GM12878 (cell line): ENCODE results near the gene BPTF.

Experiments
- ESRRA ChIP-seq: IDR thresholded peaks from 2 replicates; pipeline ENCODE4 v1.6.1; 2012; ENCODE audit warnings: mild to moderate bottlenecking, low read length, improper control_type of control experiment
- POLR2A ChIP-seq: IDR thresholded peaks from 2 replicates; pipeline ENCODE4 v1.6.1; 2011; ENCODE audit warnings: low read depth, mild to moderate bottlenecking, low read length
- POLR2AphosphoS5 ChIP-seq: IDR thresholded peaks from 2 replicates; pipeline ENCODE4 v1.6.1; 2011; ENCODE audit warnings: mild to moderate bottlenecking, low read length, inconsistent platforms
- RFX5 ChIP-seq: IDR thresholded peaks from 2 replicates; pipeline ENCODE4 v1.6.1; 2011; ENCODE audit warnings: low read depth, low read length, improper control_type of control experiment
- SP1 ChIP-seq: IDR thresholded peaks from one replicate; pipeline ENCODE4 v1.6.1; 2011; ENCODE audit warnings: low read depth, low read length
- ZNF207 ChIP-seq: fragments of 450-650 bp; IDR thresholded peaks from 2 replicates; pipeline ENCODE4 v1.6.1; 2014; ENCODE audit warnings: antibody characterized with exemption, mild to moderate bottlenecking, borderline replicate concordance
- TF ChIP-seq, protein P1 (sequence below), 3 experiments: IDR thresholded peaks in 2 of 3; conservative IDR thresholded peaks in 1 of 3; 2 replicates each; pipeline ENCODE4 v1.5.1; 2011; ENCODE audit warnings: low read depth in 3 of 3, low read length in 3 of 3, mild to moderate bottlenecking in 3 of 3, control low read depth in 2 of 3, moderate library complexity in 2 of 3, inconsistent platforms in 1 of 3, mixed read lengths in 1 of 3; ENCODE audit not compliant: control insufficient read depth in 2 of 3, insufficient read depth in 1 of 3; ENCODE audit errors: extremely low read depth in 1 of 3
- TF ChIP-seq, protein P2 (sequence below): fragments of 150-350 bp; IDR thresholded peaks from 2 replicates; pipeline ENCODE4 v1.6.1; 2016; ENCODE audit warnings: low read depth, low read length
- TF ChIP-seq, protein P3 (sequence below): fragments of 450-650 bp; IDR thresholded peaks from 2 replicates; pipeline ENCODE4 v1.6.1; 2016; ENCODE audit warnings: mild to moderate bottlenecking
- TF ChIP-seq, protein P4 (sequence below): IDR thresholded peaks from 2 replicates; pipeline ENCODE4 v1.6.1; 2012; ENCODE audit warnings: low read depth, low read length, improper control_type of control experiment

DNA sequence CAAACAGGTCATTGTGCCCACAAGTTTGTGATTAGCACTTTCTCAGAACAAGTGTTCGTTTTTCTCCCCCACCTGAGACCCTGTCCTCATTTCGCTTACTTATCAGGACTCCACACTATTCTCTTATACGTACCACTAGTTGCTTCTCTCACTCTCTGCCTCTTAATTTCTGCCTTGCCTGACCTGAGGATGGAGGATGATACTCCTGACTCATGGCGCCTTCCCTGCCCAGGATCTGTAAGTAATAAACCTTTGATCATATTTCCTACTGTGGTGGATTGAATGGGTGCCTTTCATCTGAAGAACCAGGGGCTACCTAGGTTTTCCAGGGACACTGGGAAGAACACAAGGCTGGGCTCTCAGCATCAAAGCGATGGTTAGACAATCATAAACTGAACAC, 39.8 kb upstream of the BPTF start:
- TF ChIP-seq, protein P1, sequence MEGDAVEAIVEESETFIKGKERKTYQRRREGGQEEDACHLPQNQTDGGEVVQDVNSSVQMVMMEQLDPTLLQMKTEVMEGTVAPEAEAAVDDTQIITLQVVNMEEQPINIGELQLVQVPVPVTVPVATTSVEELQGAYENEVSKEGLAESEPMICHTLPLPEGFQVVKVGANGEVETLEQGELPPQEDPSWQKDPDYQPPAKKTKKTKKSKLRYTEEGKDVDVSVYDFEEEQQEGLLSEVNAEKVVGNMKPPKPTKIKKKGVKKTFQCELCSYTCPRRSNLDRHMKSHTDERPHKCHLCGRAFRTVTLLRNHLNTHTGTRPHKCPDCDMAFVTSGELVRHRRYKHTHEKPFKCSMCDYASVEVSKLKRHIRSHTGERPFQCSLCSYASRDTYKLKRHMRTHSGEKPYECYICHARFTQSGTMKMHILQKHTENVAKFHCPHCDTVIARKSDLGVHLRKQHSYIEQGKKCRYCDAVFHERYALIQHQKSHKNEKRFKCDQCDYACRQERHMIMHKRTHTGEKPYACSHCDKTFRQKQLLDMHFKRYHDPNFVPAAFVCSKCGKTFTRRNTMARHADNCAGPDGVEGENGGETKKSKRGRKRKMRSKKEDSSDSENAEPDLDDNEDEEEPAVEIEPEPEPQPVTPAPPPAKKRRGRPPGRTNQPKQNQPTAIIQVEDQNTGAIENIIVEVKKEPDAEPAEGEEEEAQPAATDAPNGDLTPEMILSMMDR (IDR thresholded peaks at IDR 0.05 in 2 of 3, conservative IDR thresholded peaks at IDR 0.05 in 1 of 3; ENCODE audit: control insufficient read depth in 2 of 3, extremely low read depth in 1 of 3, insufficient read depth in 1 of 3, low read depth in 3 of 3, low read length in 3 of 3): no peak
- TF ChIP-seq POLR2AphosphoS5 (no peak), RFX5 (no peak), ESRRA (no peak), ZNF207 (no peak), POLR2A (no peak), SP1 (no peak)
- TF ChIP-seq, protein P2, sequence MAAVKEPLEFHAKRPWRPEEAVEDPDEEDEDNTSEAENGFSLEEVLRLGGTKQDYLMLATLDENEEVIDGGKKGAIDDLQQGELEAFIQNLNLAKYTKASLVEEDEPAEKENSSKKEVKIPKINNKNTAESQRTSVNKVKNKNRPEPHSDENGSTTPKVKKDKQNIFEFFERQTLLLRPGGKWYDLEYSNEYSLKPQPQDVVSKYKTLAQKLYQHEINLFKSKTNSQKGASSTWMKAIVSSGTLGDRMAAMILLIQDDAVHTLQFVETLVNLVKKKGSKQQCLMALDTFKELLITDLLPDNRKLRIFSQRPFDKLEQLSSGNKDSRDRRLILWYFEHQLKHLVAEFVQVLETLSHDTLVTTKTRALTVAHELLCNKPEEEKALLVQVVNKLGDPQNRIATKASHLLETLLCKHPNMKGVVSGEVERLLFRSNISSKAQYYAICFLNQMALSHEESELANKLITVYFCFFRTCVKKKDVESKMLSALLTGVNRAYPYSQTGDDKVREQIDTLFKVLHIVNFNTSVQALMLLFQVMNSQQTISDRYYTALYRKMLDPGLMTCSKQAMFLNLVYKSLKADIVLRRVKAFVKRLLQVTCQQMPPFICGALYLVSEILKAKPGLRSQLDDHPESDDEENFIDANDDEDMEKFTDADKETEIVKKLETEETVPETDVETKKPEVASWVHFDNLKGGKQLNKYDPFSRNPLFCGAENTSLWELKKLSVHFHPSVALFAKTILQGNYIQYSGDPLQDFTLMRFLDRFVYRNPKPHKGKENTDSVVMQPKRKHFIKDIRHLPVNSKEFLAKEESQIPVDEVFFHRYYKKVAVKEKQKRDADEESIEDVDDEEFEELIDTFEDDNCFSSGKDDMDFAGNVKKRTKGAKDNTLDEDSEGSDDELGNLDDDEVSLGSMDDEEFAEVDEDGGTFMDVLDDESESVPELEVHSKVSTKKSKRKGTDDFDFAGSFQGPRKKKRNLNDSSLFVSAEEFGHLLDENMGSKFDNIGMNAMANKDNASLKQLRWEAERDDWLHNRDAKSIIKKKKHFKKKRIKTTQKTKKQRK: no peak
- TF ChIP-seq, protein P3, sequence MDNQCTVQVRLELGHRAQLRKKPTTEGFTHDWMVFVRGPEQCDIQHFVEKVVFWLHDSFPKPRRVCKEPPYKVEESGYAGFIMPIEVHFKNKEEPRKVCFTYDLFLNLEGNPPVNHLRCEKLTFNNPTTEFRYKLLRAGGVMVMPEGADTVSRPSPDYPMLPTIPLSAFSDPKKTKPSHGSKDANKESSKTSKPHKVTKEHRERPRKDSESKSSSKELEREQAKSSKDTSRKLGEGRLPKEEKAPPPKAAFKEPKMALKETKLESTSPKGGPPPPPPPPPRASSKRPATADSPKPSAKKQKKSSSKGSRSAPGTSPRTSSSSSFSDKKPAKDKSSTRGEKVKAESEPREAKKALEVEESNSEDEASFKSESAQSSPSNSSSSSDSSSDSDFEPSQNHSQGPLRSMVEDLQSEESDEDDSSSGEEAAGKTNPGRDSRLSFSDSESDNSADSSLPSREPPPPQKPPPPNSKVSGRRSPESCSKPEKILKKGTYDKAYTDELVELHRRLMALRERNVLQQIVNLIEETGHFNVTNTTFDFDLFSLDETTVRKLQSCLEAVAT: no peak
- TF ChIP-seq, protein P4, sequence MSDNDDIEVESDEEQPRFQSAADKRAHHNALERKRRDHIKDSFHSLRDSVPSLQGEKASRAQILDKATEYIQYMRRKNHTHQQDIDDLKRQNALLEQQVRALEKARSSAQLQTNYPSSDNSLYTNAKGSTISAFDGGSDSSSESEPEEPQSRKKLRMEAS: no peak
